Stomach (tissue), 9 donors: Measurements from ENCODE around the gene LIM2. TPM values are rescaled to one million over a fixed set of nuclear protein-coding genes. Genes with fewer than 3 reads are reported as not detected.
A peak's percentile ranks its signal among the peaks of the same experiment; 100 is the strongest.

Experiments used
- DNase-seq, 2 donors: peaks; one replicate each; pipeline versions ENCODE4 v3.0.0 to v3.0.0-alpha.2; 2013 to 2019
- H3K27ac ChIP-seq, 5 donors: fragments of 200-600 bp in 4 of 5; sonication (generic) in 4 of 5; one replicate each; pipeline ENCODE4 v1.5.1; 2013 to 2019; ENCODE audit warnings: mild to moderate bottlenecking in 1 of 5, moderate library complexity in 1 of 5
- H3K27me3 ChIP-seq, 3 donors: fragments of 200-600 bp; sonication (generic); one replicate each; pipeline ENCODE4 v1.5.1; 2017 to 2019; ENCODE audit warnings: mixed run types in 1 of 3
- H3K36me3 ChIP-seq, 4 donors: fragments of 200-600 bp; sonication (generic); 1 replicate in 3 of 4; 2 replicates in 1 of 4; pipeline ENCODE4 v1.5.1; 2016 to 2019
- H3K4me1 ChIP-seq, 4 donors: fragments of 200-600 bp; sonication (generic); one replicate each; pipeline ENCODE4 v1.5.1; 2016 to 2019
- H3K4me3 ChIP-seq, 4 donors: fragments of 200-600 bp; sonication (generic) in 3 of 4; one replicate each; pipeline ENCODE4 v1.5.1; 2016 to 2019; ENCODE audit warnings: mild to moderate bottlenecking in 1 of 4
- H3K9me3 ChIP-seq, 4 donors: fragments of 200-600 bp; sonication (generic); one replicate each; pipeline ENCODE4 v1.5.1; 2016 to 2019
- EP300 ChIP-seq: sonication (generic); formaldehyde crosslinking; IDR thresholded peaks from one replicate; pipeline ENCODE4 v1.6.1; 2017; ENCODE audit warnings: antibody characterized with exemption
- POLR2A ChIP-seq, 4 donors: fragments of 450-650 bp; IDR thresholded peaks; one replicate each; pipeline ENCODE4 v1.6.1; 2016; ENCODE audit warnings: antibody characterized with exemption in 4 of 4, control low read depth in 2 of 4, mild to moderate bottlenecking in 1 of 4, moderate library complexity in 1 of 4
- POLR2AphosphoS5 ChIP-seq, 3 donors: sonication (generic); formaldehyde crosslinking; IDR thresholded peaks; one replicate each; pipeline ENCODE4 v1.6.1; 2016; ENCODE audit warnings: antibody characterized with exemption in 3 of 3
- WGBS, 5 donors: extraction: QIAGEN DNeasy Blood & Tissue Kit in 3 of 5; methylation state at CpG; one replicate each; pipeline versions ENCODE4 v1.1.5 to v1.1.7; 2013 to 2018; 5-methylcytosine and 5-hydroxymethylcytosine counted together
- intact Hi-C: fragments of 100-400 bp; cut with DNase I; formaldehyde crosslinking; loops from one replicate; pipeline ENCODE4 v1.15.1; 2023; ENCODE audit warnings: low total_unique reads
- polyA plus RNA-seq, 3 donors: library from polyadenylated mRNA; stranded (reverse); fragments of 200-250 nt; gene quantifications; one replicate each; pipeline ENCODE4 v1.2.3, GENCODE V29; 2013
- total RNA-seq, 5 donors: library from RNA; depleted of rRNA; stranded (reverse); fragments of >200 nt; gene quantifications; one replicate each; pipeline versions ENCODE4 v1.1.0 to v1.2.3, GENCODE V29; 2014 to 2016
- TF ChIP-seq, protein P1 (sequence below), 7 experiments: fragments of 450-650 bp in 4 of 7; fragments of 200-600 bp in 3 of 7; sonication (generic) in 3 of 7; IDR thresholded peaks; one replicate each; pipeline ENCODE4 v1.5.1; 2016 to 2019; ENCODE audit warnings: antibody characterized with exemption in 7 of 7, control low read depth in 2 of 7, mild to moderate bottlenecking in 1 of 7
- donor health status: healthy with polysubstance abuse.
- donor health status: Bipolar disorder and iron deficiency.
- donor health status: healthy.

The LIM2 gene
- total and polyA plus RNA-seq, 8 donors = not detected

GRCh38 chr19:51368366-51369282, 19.1 kb downstream of the LIM2 start, which contains the start of gene CLDND2:
Gene CLDND2 (minus strand): TSS chr19:51369003. CDS start chr19:51368577, 426 bp downstream.
- Histone ChIP-seq H3K36me3 (no peaks in the 10 kb centered on the region), H3K4me1 (peaks cover 14 to 40% (median 34%) of the 10 kb centered on the region in 4 donors), H3K9me3 (no peaks in the 10 kb centered on the region), H3K27ac (peak within 1 kb of the TSS; percentile 82 to 98 (median 93)), H3K4me3 (peak within 1 kb of the TSS; percentile 72 to 85 (median 77)), H3K27me3 (no peaks in the 10 kb centered on the region)
- intact Hi-C loops = no loop called here
- WGBS, 5 donors = 62 to 69% (median 63%) methylated on average over 19 to 23 of the region's 23 CpGs
- peak in 1 of 2 donors; percentile 32 for DNase-seq
- no peak for TF ChIP-seq POLR2AphosphoS5 (IDR thresholded peaks at IDR 0.05)
- no peak for TF ChIP-seq POLR2A (IDR thresholded peaks at IDR 0.05)
- no peak for TF ChIP-seq EP300
- TF ChIP-seq, protein P1, sequence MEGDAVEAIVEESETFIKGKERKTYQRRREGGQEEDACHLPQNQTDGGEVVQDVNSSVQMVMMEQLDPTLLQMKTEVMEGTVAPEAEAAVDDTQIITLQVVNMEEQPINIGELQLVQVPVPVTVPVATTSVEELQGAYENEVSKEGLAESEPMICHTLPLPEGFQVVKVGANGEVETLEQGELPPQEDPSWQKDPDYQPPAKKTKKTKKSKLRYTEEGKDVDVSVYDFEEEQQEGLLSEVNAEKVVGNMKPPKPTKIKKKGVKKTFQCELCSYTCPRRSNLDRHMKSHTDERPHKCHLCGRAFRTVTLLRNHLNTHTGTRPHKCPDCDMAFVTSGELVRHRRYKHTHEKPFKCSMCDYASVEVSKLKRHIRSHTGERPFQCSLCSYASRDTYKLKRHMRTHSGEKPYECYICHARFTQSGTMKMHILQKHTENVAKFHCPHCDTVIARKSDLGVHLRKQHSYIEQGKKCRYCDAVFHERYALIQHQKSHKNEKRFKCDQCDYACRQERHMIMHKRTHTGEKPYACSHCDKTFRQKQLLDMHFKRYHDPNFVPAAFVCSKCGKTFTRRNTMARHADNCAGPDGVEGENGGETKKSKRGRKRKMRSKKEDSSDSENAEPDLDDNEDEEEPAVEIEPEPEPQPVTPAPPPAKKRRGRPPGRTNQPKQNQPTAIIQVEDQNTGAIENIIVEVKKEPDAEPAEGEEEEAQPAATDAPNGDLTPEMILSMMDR (IDR thresholded peaks at IDR 0.05) = no peak

GRCh38 chr19:51367565-51368365, 20.0 kb downstream of the LIM2 start:
- H3K9me3 ChIP-seq = no peaks in the 10 kb centered on the region
- DNase-seq = peak; percentile 99
- no peaks in the 10 kb centered on the region for H3K27me3 ChIP-seq
- H3K4me1 ChIP-seq = peaks cover 14 to 48% (median 42%) of the 10 kb centered on the region in 4 donors
- WGBS, 5 donors = 0 to 2% (median 1%) methylated on average over 29 to 64 of the region's 64 CpGs
- TF ChIP-seq POLR2AphosphoS5 (IDR thresholded peaks at IDR 0.05) (peak in 2 of 3 donors; percentile 47 to 89), EP300 (no peak), POLR2A (IDR thresholded peaks at IDR 0.05) (peak in 1 of 4 donors; percentile 5)
- TF ChIP-seq, protein P1 (IDR thresholded peaks at IDR 0.05) = no peak
- H3K27ac ChIP-seq = peak overlapping the region; percentile 84 to 98 (median 93)
- H3K4me3 ChIP-seq = peak overlapping the region; percentile 72 to 85 (median 77)
- no peaks in the 10 kb centered on the region for H3K36me3 ChIP-seq
- intact Hi-C loops = no loop called here

DNA sequence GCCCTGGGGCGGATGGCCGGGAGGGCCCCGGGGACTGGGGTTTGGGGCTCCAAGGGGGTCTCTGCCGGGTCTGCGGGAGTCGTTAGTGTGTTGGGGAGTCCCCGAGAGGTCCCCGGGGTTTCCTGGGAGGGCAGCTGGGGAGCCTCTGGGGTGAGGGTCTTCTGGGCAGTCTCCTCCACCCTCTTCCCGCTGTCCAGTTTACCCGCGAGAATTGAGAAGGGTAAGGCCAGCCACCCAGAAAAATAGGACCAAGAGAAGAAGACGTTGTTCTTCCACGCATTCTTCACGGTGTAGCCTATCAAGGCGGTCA, 20.6 kb downstream of the LIM2 start:
- H3K27me3 ChIP-seq = no peaks in the 10 kb centered on the region
- peak in 2 of 3 donors; percentile 97 to 98 for TF ChIP-seq POLR2AphosphoS5 (IDR thresholded peaks at IDR 0.05)
- no peak for TF ChIP-seq EP300
- TF ChIP-seq POLR2A (IDR thresholded peaks at IDR 0.05) = peak in 2 of 4 donors; percentile 17 to 76
- H3K4me1 ChIP-seq = peaks cover 14 to 53% (median 48%) of the 10 kb centered on the region in 4 donors
- H3K4me3 ChIP-seq = peak overlapping the region; percentile 72 to 85 (median 77)
- intact Hi-C loops = no loop called here
- H3K27ac ChIP-seq = peak overlapping the region; percentile 84 to 98 (median 93)
- 0 to 2% (median 1%) methylated on average over 10 to 15 of the region's 15 CpGs for WGBS, 5 donors
- no peaks in the 10 kb centered on the region for H3K9me3 ChIP-seq
- H3K36me3 ChIP-seq = no peaks in the 10 kb centered on the region
- DNase-seq = no peak

DNA sequence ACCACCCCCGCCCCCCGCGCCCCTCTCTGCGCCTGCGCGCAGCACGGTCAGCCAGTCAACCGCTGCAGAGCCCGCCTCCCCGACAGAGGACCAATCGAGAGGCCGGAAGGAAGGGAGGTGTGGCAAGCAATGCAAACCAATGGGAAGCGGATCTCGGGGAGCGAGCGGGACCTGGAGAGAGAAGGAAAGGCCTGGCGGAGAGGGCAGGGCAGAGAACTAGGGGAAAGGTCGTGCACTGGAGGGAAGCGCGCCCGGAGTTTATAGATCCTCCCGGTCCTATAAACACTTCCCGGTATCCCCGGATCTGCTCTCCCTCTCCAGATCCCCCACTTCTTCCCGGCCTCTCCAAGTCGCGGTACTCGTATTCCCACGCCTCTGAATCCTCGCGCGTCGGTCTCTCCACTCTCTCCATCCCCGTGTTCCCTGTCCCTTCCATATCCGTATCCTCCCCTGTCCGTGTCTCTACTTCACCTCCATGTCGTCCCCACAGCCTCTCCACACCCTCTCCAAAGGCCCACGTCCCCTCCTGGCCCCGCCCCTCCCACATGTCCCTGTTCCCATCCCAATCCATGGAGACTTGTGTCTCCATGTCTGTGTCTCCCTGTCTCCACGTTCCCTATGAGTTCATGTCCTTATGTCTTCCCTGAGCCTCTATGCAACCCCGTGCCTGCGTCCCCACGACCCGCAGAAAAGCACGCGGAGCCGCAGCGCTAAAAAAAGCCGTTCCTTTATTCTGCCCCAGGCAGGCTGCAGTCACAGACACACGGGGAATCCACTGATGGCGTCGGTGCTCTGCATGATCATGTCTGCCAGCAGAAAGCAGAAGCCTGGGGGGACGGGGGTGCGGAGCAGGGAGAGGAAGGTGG, 21.2 kb downstream of the LIM2 start:
- intact Hi-C loops = no loop called here
- no peaks in the 10 kb centered on the region for H3K36me3 ChIP-seq
- peak overlapping the region; percentile 85 to 98 (median 93) for H3K27ac ChIP-seq
- no peaks in the 10 kb centered on the region for H3K27me3 ChIP-seq
- H3K4me1 ChIP-seq = peaks cover 14 to 53% (median 50%) of the 10 kb centered on the region in 4 donors
- no peaks in the 10 kb centered on the region for H3K9me3 ChIP-seq
- 0 to 1% (median 1%) methylated on average over 46 to 54 of the region's 54 CpGs for WGBS, 5 donors
- peak overlapping the region; percentile 72 to 85 (median 77) for H3K4me3 ChIP-seq
- peak; percentile 98 to 99 for DNase-seq
- TF ChIP-seq POLR2AphosphoS5 (IDR thresholded peaks at IDR 0.05) (peak; percentile 88 to 98 (median 94)), EP300 (no peak), POLR2A (IDR thresholded peaks at IDR 0.05) (peak in 1 of 4 donors; percentile 83)
- TF ChIP-seq, protein P1 (IDR thresholded peaks at IDR 0.05) = no peak
